ENCODE data around the gene SYNE2.

SYNE2 gene

DNA sequence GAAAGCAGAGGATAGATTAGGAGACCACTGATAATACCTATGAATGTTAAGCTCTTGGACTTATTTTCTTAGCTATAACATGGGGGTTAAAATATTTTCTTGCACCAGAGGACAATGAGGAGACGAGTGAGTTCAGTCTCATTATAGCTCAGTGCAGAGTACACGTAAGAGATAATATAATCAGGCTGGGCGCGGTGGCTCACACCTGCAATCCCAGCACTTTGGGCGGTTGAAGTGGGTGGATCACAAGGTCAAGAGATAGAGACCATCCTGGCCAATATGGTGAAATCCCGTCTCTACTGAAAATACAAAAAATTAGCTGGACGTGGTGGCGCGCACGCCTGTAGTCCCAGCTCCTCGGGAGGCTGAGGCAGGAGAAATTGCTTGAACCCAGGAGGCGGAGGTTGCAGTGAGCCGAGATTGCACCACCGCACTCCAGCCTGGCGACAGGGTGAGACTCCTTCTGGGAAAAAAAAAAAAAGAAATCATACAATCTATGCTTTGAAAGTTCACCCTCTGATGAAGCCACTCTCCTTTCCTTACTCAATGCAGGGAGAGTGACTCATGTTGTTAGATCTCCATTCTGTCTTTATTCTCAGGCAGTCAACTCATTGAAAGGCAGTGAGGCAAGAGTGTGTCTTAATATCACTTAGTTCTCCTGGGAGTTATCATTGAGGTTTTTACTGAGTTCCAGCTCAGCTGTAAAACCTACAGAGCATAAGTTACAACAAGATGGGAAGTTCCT lies 134.2 kb downstream of the SYNE2 start:
- no peak overlapping the region for H3K4me3 ChIP-seq (ENCODE audit: low read depth, low read length)
- POLR2A ChIA-PET: no interaction called here
- CTCF ChIA-PET: interaction anchor here (1.0 to 2.2 kb wide), 3 partner anchors 8 to 307 kb away, joined by 3 to 5 read pairs (median 4); partner anchors contain the start of gene ESR2
- DNase-seq (ENCODE audit: low read depth, low spot score): peak; percentile 53
- TF ChIP-seq, protein P1, sequence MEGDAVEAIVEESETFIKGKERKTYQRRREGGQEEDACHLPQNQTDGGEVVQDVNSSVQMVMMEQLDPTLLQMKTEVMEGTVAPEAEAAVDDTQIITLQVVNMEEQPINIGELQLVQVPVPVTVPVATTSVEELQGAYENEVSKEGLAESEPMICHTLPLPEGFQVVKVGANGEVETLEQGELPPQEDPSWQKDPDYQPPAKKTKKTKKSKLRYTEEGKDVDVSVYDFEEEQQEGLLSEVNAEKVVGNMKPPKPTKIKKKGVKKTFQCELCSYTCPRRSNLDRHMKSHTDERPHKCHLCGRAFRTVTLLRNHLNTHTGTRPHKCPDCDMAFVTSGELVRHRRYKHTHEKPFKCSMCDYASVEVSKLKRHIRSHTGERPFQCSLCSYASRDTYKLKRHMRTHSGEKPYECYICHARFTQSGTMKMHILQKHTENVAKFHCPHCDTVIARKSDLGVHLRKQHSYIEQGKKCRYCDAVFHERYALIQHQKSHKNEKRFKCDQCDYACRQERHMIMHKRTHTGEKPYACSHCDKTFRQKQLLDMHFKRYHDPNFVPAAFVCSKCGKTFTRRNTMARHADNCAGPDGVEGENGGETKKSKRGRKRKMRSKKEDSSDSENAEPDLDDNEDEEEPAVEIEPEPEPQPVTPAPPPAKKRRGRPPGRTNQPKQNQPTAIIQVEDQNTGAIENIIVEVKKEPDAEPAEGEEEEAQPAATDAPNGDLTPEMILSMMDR (IDR thresholded peaks at IDR 0.05; ENCODE audit: insufficient read depth, low read length, missing control alignments): no peak

DNA sequence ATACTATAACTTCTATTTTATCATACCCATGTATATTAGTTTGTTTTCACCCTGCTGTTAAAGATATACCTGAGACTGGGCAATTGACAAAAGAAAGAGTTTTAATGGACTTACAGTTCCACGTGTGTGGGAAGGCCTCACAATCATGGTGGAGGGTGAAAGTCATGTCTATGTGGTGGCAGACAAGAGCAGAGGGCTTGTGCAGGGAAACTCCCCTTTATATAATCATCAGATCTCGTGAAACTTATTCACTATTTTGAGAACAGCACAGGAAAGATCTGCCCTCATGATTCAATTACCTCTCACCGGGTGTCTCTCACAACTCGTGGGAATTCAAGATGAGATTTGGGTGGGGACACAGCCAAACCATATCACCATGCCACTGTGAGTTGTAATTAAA lies 135.8 kb downstream of the SYNE2 start:
- no peak overlapping the region for H3K4me3 ChIP-seq (ENCODE audit: low read depth, low read length)
- POLR2A ChIA-PET: no interaction called here
- no peak for DNase-seq (ENCODE audit: low read depth, low spot score)
- TF ChIP-seq, protein P1 (IDR thresholded peaks at IDR 0.05; ENCODE audit: insufficient read depth, low read length, missing control alignments): no peak
- CTCF ChIA-PET: interaction anchor here (1.0 to 2.9 kb wide), 2 partner anchors 87 to 315 kb away, joined by 3 to 8 read pairs; no protein-coding TSS in a partner anchor

DNA sequence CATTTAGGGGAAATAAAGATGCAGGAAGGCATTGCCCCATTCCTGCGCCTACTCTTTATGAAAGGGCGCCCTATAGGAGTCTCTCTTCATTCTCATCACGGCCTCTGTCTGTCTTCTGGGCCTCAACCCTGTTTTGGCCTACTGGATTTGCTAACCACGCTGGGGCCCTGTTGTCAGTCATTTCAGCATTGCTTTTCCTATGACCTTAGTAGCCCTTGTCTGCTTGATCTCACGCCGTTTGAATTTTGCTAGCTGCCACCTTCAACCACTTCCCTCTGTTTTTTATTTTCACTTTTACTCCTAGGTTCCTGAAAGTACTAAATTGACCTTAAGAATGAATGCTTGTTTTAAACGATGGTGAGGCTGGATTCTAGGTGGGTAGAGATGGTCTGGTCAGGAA lies 139.0 kb downstream of the SYNE2 start:
- TF ChIP-seq, protein P1 (IDR thresholded peaks at IDR 0.05; ENCODE audit: insufficient read depth, low read length, missing control alignments): no peak
- no peak overlapping the region for H3K4me3 ChIP-seq (ENCODE audit: low read depth, low read length)
- no peak for DNase-seq (ENCODE audit: low read depth, low spot score)
- CTCF ChIA-PET: interaction anchor here (0.6 kb wide), 1 partner anchor 192 kb away, joined by 3 read pairs; no protein-coding TSS in a partner anchor
- POLR2A ChIA-PET: no interaction called here

DNA sequence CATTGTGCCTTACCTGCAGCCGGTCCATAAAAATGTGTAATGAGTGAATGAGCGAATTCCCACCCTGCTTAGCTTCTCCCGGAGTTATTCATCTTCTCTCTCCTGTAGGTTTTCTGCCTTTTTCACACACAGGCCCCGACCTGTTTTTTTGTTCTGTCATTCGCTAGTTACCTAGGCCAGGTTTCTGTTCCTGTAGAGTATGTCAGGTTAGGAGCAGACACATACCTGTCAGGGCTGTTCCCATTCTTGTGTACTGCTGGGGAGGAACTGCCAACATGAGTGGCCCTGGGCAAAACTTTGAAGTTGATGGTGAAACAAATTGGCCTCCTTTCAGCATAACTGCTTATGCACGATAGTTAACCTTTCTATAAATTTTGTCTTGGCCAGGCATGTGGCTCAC lies 140.1 kb downstream of the SYNE2 start:
- ChIA-PET POLR2A (no interaction called here), CTCF (no interaction called here)
- DNase-seq (ENCODE audit: low read depth, low spot score): no peak
- no peak overlapping the region for H3K4me3 ChIP-seq (ENCODE audit: low read depth, low read length)
- TF ChIP-seq, protein P1 (IDR thresholded peaks at IDR 0.05; ENCODE audit: insufficient read depth, low read length, missing control alignments): no peak

DNA sequence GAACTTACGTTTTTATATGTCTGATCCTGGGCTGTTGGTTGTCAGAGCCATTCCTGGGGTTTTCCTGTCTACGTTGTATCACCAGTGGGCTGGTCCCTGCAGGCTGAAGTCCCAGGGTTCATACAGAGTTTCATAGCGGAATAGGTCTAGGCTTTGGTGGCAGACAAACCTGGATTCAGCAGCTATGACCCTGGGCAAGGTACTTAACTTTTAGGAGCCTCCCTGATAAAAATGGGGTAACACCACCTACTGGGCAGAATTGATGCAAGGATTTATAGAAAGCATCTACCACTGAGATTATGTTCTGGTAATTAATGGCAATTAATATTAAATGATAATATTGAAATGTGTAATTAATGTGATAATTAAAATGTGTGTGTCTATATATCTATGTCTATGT lies 141.2 kb downstream of the SYNE2 start:
- TF ChIP-seq, protein P1 (IDR thresholded peaks at IDR 0.05; ENCODE audit: insufficient read depth, low read length, missing control alignments): no peak
- DNase-seq (ENCODE audit: low read depth, low spot score): no peak
- CTCF ChIA-PET: interaction anchor here (0.6 to 4.4 kb wide), 6 partner anchors 9 to 310 kb away, joined by 3 to 24 read pairs (median 4); no protein-coding TSS in a partner anchor

DNA sequence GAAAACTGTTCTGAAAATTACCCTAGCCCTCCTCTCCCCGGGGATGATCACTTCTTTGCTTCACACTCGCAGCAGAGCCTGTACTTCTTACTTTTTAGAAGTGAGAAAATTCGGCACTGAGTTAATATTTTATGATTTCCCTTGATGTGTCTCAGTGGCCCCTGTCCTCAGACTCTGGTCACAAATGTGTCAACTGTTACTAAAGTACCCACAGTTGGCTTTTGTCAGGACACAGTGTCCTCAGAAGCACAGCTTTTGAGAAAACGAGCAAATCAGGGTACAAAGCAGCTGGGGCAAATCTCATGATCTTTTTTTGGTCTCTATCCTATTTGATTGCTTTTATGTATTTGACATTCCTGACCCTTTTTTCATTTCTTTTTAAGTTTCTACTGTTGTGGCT lies 142.5 kb downstream of the SYNE2 start:
- no peak overlapping the region for H3K4me3 ChIP-seq (ENCODE audit: low read depth, low read length)
- CTCF ChIA-PET: interaction anchor here (1.0 to 4.4 kb wide), 2 partner anchors 15 to 196 kb away, joined by 3 to 24 read pairs; no protein-coding TSS in a partner anchor
- TF ChIP-seq, protein P1 (IDR thresholded peaks at IDR 0.05; ENCODE audit: insufficient read depth, low read length, missing control alignments): no peak
- POLR2A ChIA-PET: no interaction called here
- no peak for DNase-seq (ENCODE audit: low read depth, low spot score)

More for the DNA sequence above, 141.2 kb downstream of the SYNE2 start:
- POLR2A ChIA-PET: no interaction called here
- H3K4me3 ChIP-seq (ENCODE audit: low read depth, low read length): no peak overlapping the region
